ENCODE data around the gene FPGS.

FPGS gene

GRCh38 chr9:127772603-127773002 lies 30.1 kb upstream of the FPGS start:
- H3K27ac Mint-ChIP-seq: no peak overlapping the region
- no peak overlapping the region for H3K4me3 Mint-ChIP-seq
- no peak for TF ChIP-seq CTCF (IDR thresholded peaks at IDR 0.05)
- no peaks in the 10 kb centered on the region for H3K36me3 Mint-ChIP-seq (ENCODE audit: low read depth)
- no peaks in the 10 kb centered on the region for H3K9me3 Mint-ChIP-seq
- H3K4me1 Mint-ChIP-seq: peaks cover 46% of the 10 kb centered on the region
- H3K27me3 Mint-ChIP-seq (ENCODE audit: low read depth, poor library complexity): peaks cover 11% of the 10 kb centered on the region
- DNase-seq: no peak

GRCh38 chr9:127773272-127773671 lies 29.4 kb upstream of the FPGS start:
- Mint-ChIP-seq H3K36me3 (ENCODE audit: low read depth) (no peaks in the 10 kb centered on the region), H3K4me3 (no peak overlapping the region), H3K27ac (no peak overlapping the region), H3K27me3 (ENCODE audit: low read depth, poor library complexity) (peaks cover 11% of the 10 kb centered on the region), H3K4me1 (peaks cover 44% of the 10 kb centered on the region), H3K9me3 (no peaks in the 10 kb centered on the region)
- no peak for DNase-seq
- TF ChIP-seq CTCF (IDR thresholded peaks at IDR 0.05): no peak

GRCh38 chr9:127773981-127774380 lies 28.7 kb upstream of the FPGS start:
- DNase-seq: no peak
- Mint-ChIP-seq H3K27ac (no peak overlapping the region), H3K4me3 (no peak overlapping the region), H3K27me3 (ENCODE audit: low read depth, poor library complexity) (peaks cover 11% of the 10 kb centered on the region), H3K36me3 (ENCODE audit: low read depth) (no peaks in the 10 kb centered on the region), H3K4me1 (peaks cover 43% of the 10 kb centered on the region), H3K9me3 (no peaks in the 10 kb centered on the region)
- no peak for TF ChIP-seq CTCF (IDR thresholded peaks at IDR 0.05)

- peak; percentile 62 for DNase-seq
- no peak overlapping the region for H3K4me3 Mint-ChIP-seq
- H3K27ac Mint-ChIP-seq: no peak overlapping the region
- no peaks in the 10 kb centered on the region for H3K9me3 Mint-ChIP-seq
- peaks cover 29% of the 10 kb centered on the region for H3K4me1 Mint-ChIP-seq
- H3K36me3 Mint-ChIP-seq (ENCODE audit: low read depth): no peaks in the 10 kb centered on the region
- H3K27me3 Mint-ChIP-seq (ENCODE audit: low read depth, poor library complexity): peaks cover 11% of the 10 kb centered on the region
- no peak for TF ChIP-seq CTCF (IDR thresholded peaks at IDR 0.05)
Observed at GRCh38 chr9:127776195-127776923, 26.3 kb upstream of the FPGS start.

- Mint-ChIP-seq H3K36me3 (ENCODE audit: low read depth) (no peaks in the 10 kb centered on the region), H3K4me3 (no peak overlapping the region), H3K4me1 (peaks cover 33% of the 10 kb centered on the region), H3K27ac (no peak overlapping the region), H3K27me3 (ENCODE audit: low read depth, poor library complexity) (peaks cover 11% of the 10 kb centered on the region), H3K9me3 (no peaks in the 10 kb centered on the region)
- no peak for TF ChIP-seq CTCF (IDR thresholded peaks at IDR 0.05)
- DNase-seq: no peak
Observed at GRCh38 chr9:127776924-127777289, 25.8 kb upstream of the FPGS start.

GRCh38 chr9:127777368-127777980 lies 25.2 kb upstream of the FPGS start:
- Mint-ChIP-seq H3K4me3 (no peak overlapping the region), H3K27ac (peak overlapping the region; percentile 85), H3K4me1 (peaks cover 34% of the 10 kb centered on the region), H3K36me3 (ENCODE audit: low read depth) (no peaks in the 10 kb centered on the region), H3K9me3 (no peaks in the 10 kb centered on the region), H3K27me3 (ENCODE audit: low read depth, poor library complexity) (peaks cover 11% of the 10 kb centered on the region)
- TF ChIP-seq CTCF (IDR thresholded peaks at IDR 0.05): no peak
- no peak for DNase-seq
